Endothelial cell of umbilical vein (primary cell): Measurements from ENCODE around the gene AFG1L. TPM values are rescaled to one million over a fixed set of nuclear protein-coding genes. Genes with fewer than 3 reads are reported as not detected.

Source experiments
- BruUV-seq: library from RNA; stranded (reverse); fragments of 400-500 nt; replicated peaks from 2 replicates; lab custom pipeline; 2021; lab: Mats Ljungman, UMichigan
- CTCF ChIA-PET: fragments of 300-600, 350-600 bp; sonication (Branson Sonifier 250); formaldehyde crosslinking; loops from one replicate; lab custom pipeline; 2021; ENCODE audit warnings: antibody characterized with exemption, inconsistent platforms; lab: Charles Lee
- POLR2A ChIA-PET: fragments of 300-600, 350-600 bp; sonication (Branson Sonifier 250); formaldehyde crosslinking; loops from one replicate; lab custom pipeline; 2021; ENCODE audit warnings: antibody characterized with exemption, inconsistent platforms; lab: Charles Lee
- DNase-seq: peaks from one replicate; pipeline ENCODE4 v3.0.0-alpha.2; 2011; ENCODE audit warnings: low read depth, low spot score
- FAIRE-seq: peaks from 2 replicates; lab custom pipeline; 2011; peaks lifted over from hg19 to GRCh38; lab: Jason Lieb, UNC
- H2AFZ ChIP-seq: 2 replicates; pipeline ENCODE4 v1.6.0; 2012; ENCODE audit warnings: low read depth, low read length, control low read depth, inconsistent platforms
- H3K27ac ChIP-seq: 2 replicates; pipeline ENCODE4 v1.5.1; 2011; ENCODE audit warnings: low read depth, mild to moderate bottlenecking, control low read depth, low read length, moderate library complexity; ENCODE audit not compliant: insufficient read depth
- H3K27me3 ChIP-seq, 2 experiments: 2 replicates each; pipeline versions ENCODE4 v1.6.0 to v1.6.1; 2011; ENCODE audit warnings: low read length in 2 of 2, mixed read lengths in 1 of 2; ENCODE audit not compliant: control insufficient read depth in 2 of 2, insufficient read depth in 2 of 2
- H3K36me3 ChIP-seq, 2 experiments: 2 replicates in 1 of 2; 3 replicates in 1 of 2; pipeline ENCODE4 v1.5.1; 2011; ENCODE audit warnings: low read length in 2 of 2, mild to moderate bottlenecking in 1 of 2, moderate library complexity in 1 of 2; ENCODE audit not compliant: control insufficient read depth in 2 of 2, insufficient read depth in 2 of 2; ENCODE audit errors: extremely low read depth in 1 of 2
- H3K4me1 ChIP-seq: 3 replicates; pipeline ENCODE4 v1.5.1; 2011; ENCODE audit warnings: mild to moderate bottlenecking, low read length; ENCODE audit not compliant: control insufficient read depth, insufficient read depth; ENCODE audit errors: extremely low read depth
- H3K4me2 ChIP-seq: 2 replicates; pipeline ENCODE4 v1.6.1; 2011; ENCODE audit warnings: low read length, control low read depth, mixed read lengths; ENCODE audit not compliant: insufficient read depth
- H3K4me3 ChIP-seq, 3 experiments: fragments of 200-600 bp in 1 of 3; sonication (generic), shearing (Covaris generic) in 1 of 3; replicated peaks in 1 of 3; 2 replicates each; pipeline ENCODE4 v1.5.1; 2011 to 2016; ENCODE audit warnings: control low read depth in 3 of 3, low read length in 3 of 3, mild to moderate bottlenecking in 2 of 3, inconsistent platforms in 1 of 3, low read depth in 1 of 3, moderate library complexity in 1 of 3; ENCODE audit not compliant: insufficient read depth in 1 of 3
- H3K79me2 ChIP-seq: 2 replicates; pipeline ENCODE4 v1.6.0; 2012; ENCODE audit warnings: low read length, inconsistent platforms; ENCODE audit not compliant: control insufficient read depth, insufficient read depth
- H3K9ac ChIP-seq: replicated peaks from 2 replicates; pipeline ENCODE3; 2011; ENCODE audit warnings: low read length, control low read depth; ENCODE audit not compliant: insufficient read depth; ENCODE audit errors: extremely low read depth
- H3K9me1 ChIP-seq: replicated peaks from 3 replicates; pipeline ENCODE4 v1.6.0; 2011; ENCODE audit warnings: mild to moderate bottlenecking, low read length; ENCODE audit not compliant: control insufficient read depth, insufficient read depth; ENCODE audit errors: extremely low read depth
- H3K9me3 ChIP-seq: replicated peaks from 2 replicates; pipeline ENCODE4 v1.5.1; 2012; ENCODE audit warnings: low read length, inconsistent platforms; ENCODE audit not compliant: control insufficient read depth, insufficient read depth
- H4K20me1 ChIP-seq: replicated peaks from 2 replicates; pipeline ENCODE3; 2011; ENCODE audit warnings: mild to moderate bottlenecking, low read length; ENCODE audit not compliant: control insufficient read depth, insufficient read depth; ENCODE audit errors: extremely low read depth
- EZH2 ChIP-seq: IDR thresholded peaks from 2 replicates; pipeline ENCODE4 v1.6.1; 2012; ENCODE audit warnings: borderline replicate concordance, low read depth, mild to moderate bottlenecking, moderate library complexity, low read length, inconsistent platforms; ENCODE audit not compliant: severe bottlenecking
- FOS ChIP-seq: IDR thresholded peaks from 2 replicates; pipeline ENCODE4 v1.6.1; 2011; ENCODE audit warnings: mild to moderate bottlenecking, low read length, moderate library complexity, borderline replicate concordance; ENCODE audit not compliant: insufficient read depth
- GATA2 ChIP-seq: IDR thresholded peaks from 2 replicates; pipeline ENCODE4 v1.7.0; 2011; ENCODE audit warnings: low read depth, mild to moderate bottlenecking, moderate library complexity, mixed read lengths, low read length; ENCODE audit not compliant: insufficient read length, insufficient read depth
- JUN ChIP-seq: IDR thresholded peaks from 2 replicates; pipeline ENCODE4 v1.6.1; 2011; ENCODE audit warnings: borderline replicate concordance, low read depth; ENCODE audit not compliant: insufficient read length, insufficient read depth
- MAX ChIP-seq: IDR thresholded peaks from 2 replicates; pipeline ENCODE4 v1.6.1; 2011; ENCODE audit not compliant: insufficient read depth, insufficient read length
- MYC ChIP-seq: IDR thresholded peaks from one replicate; pipeline ENCODE4 v1.6.1; 2011; ENCODE audit warnings: mild to moderate bottlenecking, low read depth, low read length
- POLR2A ChIP-seq: IDR thresholded peaks from 2 replicates; pipeline ENCODE4 v1.6.1; 2012; ENCODE audit warnings: low read depth, mild to moderate bottlenecking, control low read depth, low read length
- POLR2AphosphoS5 ChIP-seq: IDR thresholded peaks from 2 replicates; pipeline ENCODE4 v1.6.1; 2012; ENCODE audit warnings: low read depth, mild to moderate bottlenecking, control low read depth, low read length, moderate library complexity; ENCODE audit not compliant: insufficient read depth
- dilution Hi-C: fragments of 300-500 bp; cut with MboI; formaldehyde crosslinking; loops from one replicate; pipeline ENCODE4 v1.15.0; 2019; ENCODE audit warnings: low sequenced_read_pairs; ENCODE audit not compliant: extremely low pct_ligation_motif_present
- intact Hi-C: fragments of 100-400 bp; cut with micrococcal nuclease; formaldehyde crosslinking; loops from one replicate; pipeline ENCODE4 v1.10.0; 2022
- polyA plus RNA-seq, 4 experiments: library from polyadenylated mRNA; depleted of rRNA in 3 of 4; stranded (reverse) in 3 of 4; unstranded in 1 of 4; fragments of >200 nt; gene quantifications; 2 replicates each; pipeline versions ENCODE4 v1.2.1 to v1.2.3, GENCODE V29; 2011 to 2012; ENCODE audit warnings: missing spikeins in 1 of 4
- total RNA-seq: library from RNA; stranded (reverse); gene quantifications from 2 replicates; pipeline ENCODE4 v1.2.3, GENCODE V29; 2021
- TF ChIP-seq, protein P1 (sequence below), 2 donors: IDR thresholded peaks; 1 replicate in 1 of 2; 2 replicates in 1 of 2; pipeline ENCODE4 v1.5.1; 2011; ENCODE audit warnings: low read length in 2 of 2, mild to moderate bottlenecking in 2 of 2, moderate library complexity in 2 of 2, control low read depth in 1 of 2, inconsistent platforms in 1 of 2, low read depth in 1 of 2; ENCODE audit not compliant: insufficient read depth in 1 of 2; ENCODE audit errors: extremely low read depth in 1 of 2

Gene AFG1L
- total and polyA plus RNA-seq, 2 donors (not counting 3 experiments of a cell fraction or from before 2014, with no cell fraction given), result 1.0 to 6.2 TPM

DNA sequence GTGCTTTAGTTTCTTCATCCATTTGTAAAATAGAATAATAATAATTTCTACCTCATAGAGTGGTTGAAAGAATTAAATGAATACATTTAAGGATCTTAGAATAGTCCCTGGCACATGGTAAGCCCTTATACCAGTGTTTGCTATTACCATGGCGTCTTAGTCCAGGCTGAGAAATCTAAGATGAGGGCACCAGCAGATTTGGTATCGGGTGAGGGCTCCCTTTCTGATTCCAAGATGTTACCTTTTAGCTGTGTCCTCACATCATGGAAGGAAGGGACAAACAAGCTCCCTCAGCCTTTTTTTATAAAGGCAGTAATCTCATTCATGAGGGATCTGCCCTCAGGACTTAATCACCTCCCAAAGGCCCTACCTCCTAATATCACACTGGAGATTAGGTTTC lies 141.9 kb downstream of the AFG1L start:
- no peak for TF ChIP-seq POLR2AphosphoS5
- no peak for TF ChIP-seq MYC
- TF ChIP-seq POLR2A, result no peak
- no peak for TF ChIP-seq MAX
- TF ChIP-seq EZH2, result no peak
- TF ChIP-seq, protein P1, sequence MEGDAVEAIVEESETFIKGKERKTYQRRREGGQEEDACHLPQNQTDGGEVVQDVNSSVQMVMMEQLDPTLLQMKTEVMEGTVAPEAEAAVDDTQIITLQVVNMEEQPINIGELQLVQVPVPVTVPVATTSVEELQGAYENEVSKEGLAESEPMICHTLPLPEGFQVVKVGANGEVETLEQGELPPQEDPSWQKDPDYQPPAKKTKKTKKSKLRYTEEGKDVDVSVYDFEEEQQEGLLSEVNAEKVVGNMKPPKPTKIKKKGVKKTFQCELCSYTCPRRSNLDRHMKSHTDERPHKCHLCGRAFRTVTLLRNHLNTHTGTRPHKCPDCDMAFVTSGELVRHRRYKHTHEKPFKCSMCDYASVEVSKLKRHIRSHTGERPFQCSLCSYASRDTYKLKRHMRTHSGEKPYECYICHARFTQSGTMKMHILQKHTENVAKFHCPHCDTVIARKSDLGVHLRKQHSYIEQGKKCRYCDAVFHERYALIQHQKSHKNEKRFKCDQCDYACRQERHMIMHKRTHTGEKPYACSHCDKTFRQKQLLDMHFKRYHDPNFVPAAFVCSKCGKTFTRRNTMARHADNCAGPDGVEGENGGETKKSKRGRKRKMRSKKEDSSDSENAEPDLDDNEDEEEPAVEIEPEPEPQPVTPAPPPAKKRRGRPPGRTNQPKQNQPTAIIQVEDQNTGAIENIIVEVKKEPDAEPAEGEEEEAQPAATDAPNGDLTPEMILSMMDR (IDR thresholded peaks at IDR 0.05; ENCODE audit: extremely low read depth in 1 of 2, insufficient read depth in 1 of 2, low read depth in 1 of 2, low read length in 2 of 2), result no peak
- TF ChIP-seq FOS, result no peak
- no peak for TF ChIP-seq GATA2
- TF ChIP-seq JUN, result no peak

More for the DNA sequence above, 141.9 kb downstream of the AFG1L start:
- intact Hi-C loops, result no loop called here
- Histone ChIP-seq H2AFZ (no peak overlapping the region), H3K27me3 (no peaks in the 10 kb centered on the region), H3K4me3 (no peak overlapping the region), H3K36me3 (no peaks in the 10 kb centered on the region), H3K4me1 (peaks cover 2% of the 10 kb centered on the region), H3K27ac (no peak overlapping the region), H3K9ac (no peak overlapping the region), H4K20me1 (no peaks in the 10 kb centered on the region), H3K9me3 (no peaks in the 10 kb centered on the region), H3K79me2 (no peaks in the 10 kb centered on the region), H3K9me1 (no peaks in the 10 kb centered on the region), H3K4me2 (no peak overlapping the region)
- FAIRE-seq (no peak), DNase-seq (no peak)
- POLR2A ChIA-PET, result no interaction called here
- dilution Hi-C loops, result no loop called here
- BruUV-seq, result no TSS peak
- CTCF ChIA-PET, result interaction anchor here (3.1 kb wide), 1 partner anchor 55 kb away, joined by 12 read pairs; no protein-coding TSS in a partner anchor
